Measurements from ENCODE around the gene S100A12.

- no peak for TF ChIP-seq CTCF (IDR thresholded peaks at IDR 0.05)
- TF ChIP-seq POLR2A (IDR thresholded peaks at IDR 0.05) = no peak
Observed at GRCh38 chr1:153420306-153420705, 44.9 kb upstream of the S100A12 start.
